ENCODE data around the gene RNF149.

Gene RNF149

GRCh38 chr2:101300836-101301235, 7.7 kb downstream of the RNF149 start:
- Histone ChIP-seq H3K27ac (ENCODE audit: low read length, poor library complexity, severe bottlenecking) (no peak overlapping the region), H3K4me3 (ENCODE audit: insufficient read depth in 1 of 2, low read depth in 1 of 2, low read length in 2 of 2) (no peak overlapping the region), H3K23ac (ENCODE audit: low read length in 2 of 2) (no peak overlapping the region), H2BK15ac (ENCODE audit: low read depth, poor library complexity, severe bottlenecking) (no peak overlapping the region), H4K8ac (ENCODE audit: low read length) (no peak overlapping the region), H2AK5ac (ENCODE audit: low read length, severe bottlenecking) (no peak overlapping the region), H3K4me1 (ENCODE audit: control insufficient read depth, insufficient read depth, low read depth, low read length) (peaks cover 3% of the 10 kb centered on the region), H3K9me3 (ENCODE audit: control insufficient read depth, low read length) (no peaks in the 10 kb centered on the region), H3K4ac (ENCODE audit: low read depth in 1 of 2, low read length in 2 of 2) (no peak overlapping the region), H3K9ac (ENCODE audit: low read length) (no peak overlapping the region), H3K4me2 (ENCODE audit: low read length, poor library complexity, severe bottlenecking) (no peak overlapping the region), H3K79me1 (replicated peaks; ENCODE audit: low read length, poor library complexity, severe bottlenecking) (peaks cover 5% of the 10 kb centered on the region), H3K36me3 (ENCODE audit: control insufficient read depth in 1 of 2, insufficient read depth in 2 of 2, low read depth in 1 of 2, low read length in 2 of 2) (peaks cover 2 to 23% of the 10 kb centered on the region in 2 experiments), H2AFZ (ENCODE audit: low read depth, low read length) (no peak overlapping the region), H3K18ac (ENCODE audit: low read depth in 1 of 2, low read length in 2 of 2) (no peak overlapping the region), H2BK120ac (ENCODE audit: low read depth, low read length) (no peak overlapping the region), H2BK5ac (ENCODE audit: low read depth, low read length, poor library complexity, severe bottlenecking) (no peak overlapping the region), H4K91ac (ENCODE audit: low read length) (no peak overlapping the region), H2BK12ac (ENCODE audit: low read length in 2 of 2) (no peak overlapping the region), H3K14ac (ENCODE audit: low read length in 2 of 2) (no peak overlapping the region), H3K27me3 (ENCODE audit: control insufficient read depth in 1 of 2, insufficient read depth in 1 of 2, low read length in 2 of 2) (no peaks in the 10 kb centered on the region)
- WGBS = 67% methylated on average over 7 of the region's 7 CpGs
- no peak for DNase-seq

- Histone ChIP-seq H3K4me3 (ENCODE audit: insufficient read depth in 1 of 2, low read depth in 1 of 2, low read length in 2 of 2) (no peak overlapping the region), H4K8ac (ENCODE audit: low read length) (no peak overlapping the region), H2BK5ac (ENCODE audit: low read depth, low read length, poor library complexity, severe bottlenecking) (no peak overlapping the region), H3K4ac (ENCODE audit: low read depth in 1 of 2, low read length in 2 of 2) (no peak overlapping the region), H2AK5ac (ENCODE audit: low read length, severe bottlenecking) (no peak overlapping the region), H2BK120ac (ENCODE audit: low read depth, low read length) (no peak overlapping the region), H2AFZ (ENCODE audit: low read depth, low read length) (no peak overlapping the region), H3K14ac (ENCODE audit: low read length in 2 of 2) (no peak overlapping the region), H3K9ac (ENCODE audit: low read length) (no peak overlapping the region), H3K18ac (ENCODE audit: low read depth in 1 of 2, low read length in 2 of 2) (no peak overlapping the region), H3K79me1 (replicated peaks; ENCODE audit: low read length, poor library complexity, severe bottlenecking) (peaks cover 5% of the 10 kb centered on the region), H4K91ac (ENCODE audit: low read length) (no peak overlapping the region), H3K27me3 (ENCODE audit: control insufficient read depth in 1 of 2, insufficient read depth in 1 of 2, low read length in 2 of 2) (no peaks in the 10 kb centered on the region), H3K27ac (ENCODE audit: low read length, poor library complexity, severe bottlenecking) (no peak overlapping the region), H3K9me3 (ENCODE audit: control insufficient read depth, low read length) (no peaks in the 10 kb centered on the region), H3K23ac (ENCODE audit: low read length in 2 of 2) (no peak overlapping the region), H3K4me2 (ENCODE audit: low read length, poor library complexity, severe bottlenecking) (no peak overlapping the region), H3K36me3 (ENCODE audit: control insufficient read depth in 1 of 2, insufficient read depth in 2 of 2, low read depth in 1 of 2, low read length in 2 of 2) (peaks cover 2 to 23% of the 10 kb centered on the region in 2 experiments), H2BK12ac (ENCODE audit: low read length in 2 of 2) (no peak overlapping the region), H3K4me1 (ENCODE audit: control insufficient read depth, insufficient read depth, low read depth, low read length) (peaks cover 3% of the 10 kb centered on the region), H2BK15ac (ENCODE audit: low read depth, poor library complexity, severe bottlenecking) (no peak overlapping the region)
- no CpG with 5 or more reads among the region's 1 CpG for WGBS
- DNase-seq = no peak
Measured at GRCh38 chr2:101300164-101300563, 8.3 kb downstream of the RNF149 start.

- no peak overlapping the region for H2BK12ac ChIP-seq (ENCODE audit: low read length in 2 of 2)
- H2BK15ac ChIP-seq (ENCODE audit: low read depth, poor library complexity, severe bottlenecking) = no peak overlapping the region
- no peak overlapping the region for H2AK5ac ChIP-seq (ENCODE audit: low read length, severe bottlenecking)
- H3K14ac ChIP-seq (ENCODE audit: low read length in 2 of 2) = peak overlapping the region in 1 of 2 experiments; percentile 28
- H3K4me2 ChIP-seq (ENCODE audit: low read length, poor library complexity, severe bottlenecking) = no peak overlapping the region
- H3K4me1 ChIP-seq (ENCODE audit: control insufficient read depth, insufficient read depth, low read depth, low read length) = peaks cover 3% of the 10 kb centered on the region
- 93% methylated on average over 5 of the region's 6 CpGs for WGBS
- no peak overlapping the region for H3K18ac ChIP-seq (ENCODE audit: low read depth in 1 of 2, low read length in 2 of 2)
- no peaks in the 10 kb centered on the region for H3K9me3 ChIP-seq (ENCODE audit: control insufficient read depth, low read length)
- no peak overlapping the region for H4K91ac ChIP-seq (ENCODE audit: low read length)
- no peak for DNase-seq
- H3K27me3 ChIP-seq (ENCODE audit: control insufficient read depth in 1 of 2, insufficient read depth in 1 of 2, low read length in 2 of 2) = no peaks in the 10 kb centered on the region
- H4K8ac ChIP-seq (ENCODE audit: low read length) = no peak overlapping the region
- H3K36me3 ChIP-seq (ENCODE audit: control insufficient read depth in 1 of 2, insufficient read depth in 2 of 2, low read depth in 1 of 2, low read length in 2 of 2) = peaks cover 2 to 27% of the 10 kb centered on the region in 2 experiments
- H3K27ac ChIP-seq (ENCODE audit: low read length, poor library complexity, severe bottlenecking) = no peak overlapping the region
- no peak overlapping the region for H2BK120ac ChIP-seq (ENCODE audit: low read depth, low read length)
- no peak overlapping the region for H3K23ac ChIP-seq (ENCODE audit: low read length in 2 of 2)
- no peak overlapping the region for H2BK5ac ChIP-seq (ENCODE audit: low read depth, low read length, poor library complexity, severe bottlenecking)
- H2AFZ ChIP-seq (ENCODE audit: low read depth, low read length) = no peak overlapping the region
- peaks cover 6% of the 10 kb centered on the region for H3K79me1 ChIP-seq (replicated peaks; ENCODE audit: low read length, poor library complexity, severe bottlenecking)
- H3K9ac ChIP-seq (ENCODE audit: low read length) = no peak overlapping the region
- H3K4ac ChIP-seq (ENCODE audit: low read depth in 1 of 2, low read length in 2 of 2) = no peak overlapping the region
- H3K4me3 ChIP-seq (ENCODE audit: insufficient read depth in 1 of 2, low read depth in 1 of 2, low read length in 2 of 2) = no peak overlapping the region
Measured at GRCh38 chr2:101299604-101300003, 8.9 kb downstream of the RNF149 start.

- H3K27ac ChIP-seq (ENCODE audit: low read length, poor library complexity, severe bottlenecking) = no peak overlapping the region
- peaks cover 9% of the 10 kb centered on the region for H3K79me1 ChIP-seq (replicated peaks; ENCODE audit: low read length, poor library complexity, severe bottlenecking)
- H3K27me3 ChIP-seq (ENCODE audit: control insufficient read depth in 1 of 2, insufficient read depth in 1 of 2, low read length in 2 of 2) = no peaks in the 10 kb centered on the region
- H3K4me1 ChIP-seq (ENCODE audit: control insufficient read depth, insufficient read depth, low read depth, low read length) = peaks cover 3% of the 10 kb centered on the region
- H2BK5ac ChIP-seq (ENCODE audit: low read depth, low read length, poor library complexity, severe bottlenecking) = no peak overlapping the region
- H4K91ac ChIP-seq (ENCODE audit: low read length) = no peak overlapping the region
- DNase-seq = no peak
- no peak overlapping the region for H2AK5ac ChIP-seq (ENCODE audit: low read length, severe bottlenecking)
- no peak overlapping the region for H3K4ac ChIP-seq (ENCODE audit: low read depth in 1 of 2, low read length in 2 of 2)
- H3K23ac ChIP-seq (ENCODE audit: low read length in 2 of 2) = no peak overlapping the region
- no peak overlapping the region for H3K9ac ChIP-seq (ENCODE audit: low read length)
- H2BK15ac ChIP-seq (ENCODE audit: low read depth, poor library complexity, severe bottlenecking) = no peak overlapping the region
- WGBS = 100% methylated on average over 1 of the region's 2 CpGs
- H3K36me3 ChIP-seq (ENCODE audit: control insufficient read depth in 1 of 2, insufficient read depth in 2 of 2, low read depth in 1 of 2, low read length in 2 of 2) = peaks cover 2 to 41% of the 10 kb centered on the region in 2 experiments
- H2BK120ac ChIP-seq (ENCODE audit: low read depth, low read length) = no peak overlapping the region
- H3K9me3 ChIP-seq (ENCODE audit: control insufficient read depth, low read length) = no peaks in the 10 kb centered on the region
- no peak overlapping the region for H4K8ac ChIP-seq (ENCODE audit: low read length)
- no peak overlapping the region for H2BK12ac ChIP-seq (ENCODE audit: low read length in 2 of 2)
- H3K14ac ChIP-seq (ENCODE audit: low read length in 2 of 2) = no peak overlapping the region
- H3K4me3 ChIP-seq (ENCODE audit: insufficient read depth in 1 of 2, low read depth in 1 of 2, low read length in 2 of 2) = no peak overlapping the region
- no peak overlapping the region for H2AFZ ChIP-seq (ENCODE audit: low read depth, low read length)
- H3K18ac ChIP-seq (ENCODE audit: low read depth in 1 of 2, low read length in 2 of 2) = no peak overlapping the region
- no peak overlapping the region for H3K4me2 ChIP-seq (ENCODE audit: low read length, poor library complexity, severe bottlenecking)
Measured at GRCh38 chr2:101297383-101297782, 11.1 kb downstream of the RNF149 start.
